Mesenchymal stem cell (in vitro differentiated cells and primary cell): ENCODE results near the gene ALDH6A1.

Experiments
- DNase-seq: peaks from one replicate; pipeline ENCODE4 v3.0.0-alpha.2; 2013
- H2AFZ ChIP-seq: one replicate; pipeline ENCODE4 v1.6.1; 2013; ENCODE audit warnings: low read depth, mild to moderate bottlenecking, control low read depth, inconsistent platforms, low read length, moderate library complexity
- H2AK5ac ChIP-seq: 2 replicates; pipeline ENCODE4 v1.6.1; 2013; ENCODE audit warnings: low read length, moderate library complexity, mild to moderate bottlenecking, inconsistent platforms; ENCODE audit not compliant: severe bottlenecking
- H2BK120ac ChIP-seq: one replicate; pipeline ENCODE4 v1.6.1; 2013; ENCODE audit warnings: low read depth, mild to moderate bottlenecking, inconsistent platforms, low read length, moderate library complexity
- H2BK12ac ChIP-seq, 2 experiments: one replicate each; pipeline ENCODE4 v1.6.1; 2013; ENCODE audit warnings: inconsistent platforms in 2 of 2, low read length in 2 of 2, mild to moderate bottlenecking in 2 of 2, moderate library complexity in 2 of 2, control low read depth in 1 of 2
- H2BK15ac ChIP-seq: one replicate; pipeline ENCODE4 v1.6.1; 2013; ENCODE audit warnings: mild to moderate bottlenecking, low read depth, inconsistent platforms; ENCODE audit not compliant: poor library complexity, severe bottlenecking
- H2BK5ac ChIP-seq: 2 replicates; pipeline ENCODE4 v1.6.1; 2013; ENCODE audit warnings: low read depth, mild to moderate bottlenecking, low read length, control low read depth, inconsistent platforms; ENCODE audit not compliant: poor library complexity, severe bottlenecking
- H3K14ac ChIP-seq, 2 experiments: one replicate each; pipeline ENCODE4 v1.6.1; 2013; ENCODE audit warnings: inconsistent platforms in 2 of 2, low read length in 2 of 2, control low read depth in 1 of 2, mild to moderate bottlenecking in 1 of 2, moderate library complexity in 1 of 2
- H3K18ac ChIP-seq, 2 experiments: one replicate each; pipeline ENCODE4 v1.6.1; 2013; ENCODE audit warnings: inconsistent platforms in 2 of 2, low read length in 2 of 2, control low read depth in 1 of 2, low read depth in 1 of 2, mild to moderate bottlenecking in 1 of 2
- H3K23ac ChIP-seq, 2 experiments: one replicate each; pipeline ENCODE4 v1.6.1; 2013; ENCODE audit warnings: inconsistent platforms in 2 of 2, low read length in 2 of 2, mild to moderate bottlenecking in 2 of 2, moderate library complexity in 2 of 2, control low read depth in 1 of 2
- H3K27ac ChIP-seq: 2 replicates; pipeline ENCODE4 v1.5.1; 2013; ENCODE audit warnings: mild to moderate bottlenecking, moderate library complexity, low read length, control low read depth, inconsistent platforms; ENCODE audit not compliant: poor library complexity, severe bottlenecking
- H3K27me3 ChIP-seq, 2 experiments: 2 replicates each; pipeline versions ENCODE4 v1.6.1 to v1.7.0; 2013; ENCODE audit warnings: low read length in 2 of 2, mild to moderate bottlenecking in 2 of 2, moderate library complexity in 2 of 2, control low read depth in 1 of 2, inconsistent platforms in 1 of 2; ENCODE audit not compliant: control insufficient read depth in 1 of 2, insufficient read depth in 1 of 2
- H3K36me3 ChIP-seq, 2 experiments: 2 replicates each; pipeline versions ENCODE4 v1.6.1 to v1.7.0; 2013; ENCODE audit warnings: low read length in 2 of 2, control low read depth in 1 of 2, inconsistent platforms in 1 of 2, low read depth in 1 of 2, mild to moderate bottlenecking in 1 of 2; ENCODE audit not compliant: insufficient read depth in 2 of 2, control insufficient read depth in 1 of 2
- H3K4ac ChIP-seq, 2 experiments: one replicate each; pipeline ENCODE4 v1.6.1; 2013; ENCODE audit warnings: inconsistent platforms in 2 of 2, low read length in 2 of 2, mild to moderate bottlenecking in 2 of 2, moderate library complexity in 2 of 2, control low read depth in 1 of 2, low read depth in 1 of 2
- H3K4me1 ChIP-seq: 2 replicates; pipeline ENCODE4 v1.6.1; 2013; ENCODE audit warnings: low read depth, low read length, control low read depth; ENCODE audit not compliant: control insufficient read depth, insufficient read depth
- H3K4me2 ChIP-seq: 2 replicates; pipeline ENCODE4 v1.6.1; 2013; ENCODE audit warnings: low read length, mild to moderate bottlenecking, inconsistent platforms; ENCODE audit not compliant: poor library complexity, severe bottlenecking
- H3K4me3 ChIP-seq, 2 experiments: 2 replicates each; pipeline versions ENCODE4 v1.5.1 to v1.7.0; 2013; ENCODE audit warnings: low read length in 2 of 2, mild to moderate bottlenecking in 2 of 2, control low read depth in 1 of 2, low read depth in 1 of 2; ENCODE audit not compliant: insufficient read depth in 1 of 2
- H3K79me1 ChIP-seq: replicated peaks from 2 replicates; pipeline ENCODE4 v1.6.1; 2013; ENCODE audit warnings: mild to moderate bottlenecking, control low read depth, low read length, inconsistent platforms; ENCODE audit not compliant: poor library complexity, severe bottlenecking
- H3K9ac ChIP-seq: 2 replicates; pipeline ENCODE4 v1.7.0; 2013; ENCODE audit warnings: mild to moderate bottlenecking, low read length, moderate library complexity
- H3K9me3 ChIP-seq: 2 replicates; pipeline ENCODE4 v1.7.0; 2013; ENCODE audit warnings: mild to moderate bottlenecking, low read length; ENCODE audit not compliant: control insufficient read depth
- H4K8ac ChIP-seq: one replicate; pipeline ENCODE4 v1.6.1; 2013; ENCODE audit warnings: inconsistent platforms, mild to moderate bottlenecking, low read length, moderate library complexity
- H4K91ac ChIP-seq: one replicate; pipeline ENCODE4 v1.6.1; 2013; ENCODE audit warnings: mild to moderate bottlenecking, low read length, inconsistent platforms
- WGBS: methylation state at CpG from one replicate; pipeline ENCODE4 v1.1.7; 2013; ENCODE audit warnings: mixed read lengths; 5-methylcytosine and 5-hydroxymethylcytosine counted together

Gene ALDH6A1

DNA sequence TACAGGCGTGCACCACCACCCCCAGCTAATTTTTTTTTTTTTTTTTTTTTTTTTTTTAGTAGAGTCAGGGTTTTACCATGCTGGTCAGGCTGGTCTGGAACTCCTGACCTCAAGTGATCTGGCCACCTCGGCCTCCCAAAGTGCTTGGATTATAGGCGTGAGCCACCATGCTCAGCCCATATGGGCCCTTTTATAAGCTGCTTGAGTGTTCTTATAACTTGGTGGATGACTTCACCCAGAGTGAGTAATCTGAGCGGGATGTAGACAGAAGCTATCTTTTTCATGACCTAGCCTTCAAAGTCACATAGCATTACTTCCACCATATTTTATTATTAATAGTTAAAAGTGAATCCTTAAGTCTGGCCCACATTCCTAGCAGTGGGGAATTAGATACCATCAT is 48.7 kb downstream of the ALDH6A1 start:
- Histone ChIP-seq H3K9ac (no peak overlapping the region), H3K4me2 (no peak overlapping the region), H3K4me3 (no peak overlapping the region), H3K14ac (no peak overlapping the region), H3K4ac (no peak overlapping the region), H2BK12ac (no peak overlapping the region), H3K79me1 (no peaks in the 10 kb centered on the region), H2AK5ac (no peak overlapping the region), H3K4me1 (peaks cover 1% of the 10 kb centered on the region), H3K27me3 (no peaks in the 10 kb centered on the region), H3K9me3 (no peaks in the 10 kb centered on the region), H3K18ac (no peak overlapping the region), H2BK5ac (no peak overlapping the region), H4K91ac (no peak overlapping the region), H3K36me3 (peaks cover 0 to 16% of the 10 kb centered on the region in 2 experiments), H3K23ac (no peak overlapping the region), H2BK15ac (no peak overlapping the region), H4K8ac (no peak overlapping the region), H2AFZ (no peak overlapping the region), H3K27ac (no peak overlapping the region), H2BK120ac (no peak overlapping the region)
- WGBS, result 89% methylated on average over 2 of the region's 4 CpGs
- peak; percentile 33 for DNase-seq

DNA sequence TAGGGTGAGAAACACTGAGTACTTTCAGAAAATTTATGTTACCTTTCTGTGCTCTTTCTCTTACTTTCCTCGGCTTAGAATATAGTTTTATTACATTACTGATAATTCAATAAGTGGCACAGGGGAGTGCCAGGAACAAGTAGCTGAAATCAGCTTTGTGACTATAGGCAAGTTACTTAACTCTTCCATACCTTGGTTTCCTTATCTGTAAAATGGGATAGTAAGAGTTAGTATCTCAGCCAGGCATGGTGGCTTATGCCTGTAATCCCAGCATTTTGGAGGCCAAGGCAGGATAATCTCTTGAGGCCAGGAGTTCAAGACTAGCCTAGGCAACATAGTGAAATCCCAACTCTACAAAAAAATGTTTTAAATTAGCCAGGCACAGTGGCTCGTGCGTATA is 49.7 kb downstream of the ALDH6A1 start:
- no peak overlapping the region for H3K4me2 ChIP-seq
- no peak overlapping the region for H3K9ac ChIP-seq
- H3K23ac ChIP-seq, result no peak overlapping the region
- H2BK5ac ChIP-seq, result no peak overlapping the region
- DNase-seq, result no peak
- H3K27ac ChIP-seq, result no peak overlapping the region
- peaks cover 1% of the 10 kb centered on the region for H3K4me1 ChIP-seq
- H3K18ac ChIP-seq, result no peak overlapping the region
- no peak overlapping the region for H3K14ac ChIP-seq
- no peaks in the 10 kb centered on the region for H3K27me3 ChIP-seq
- no peak overlapping the region for H3K4ac ChIP-seq
- peaks cover 0 to 13% of the 10 kb centered on the region in 2 experiments for H3K36me3 ChIP-seq
- no peaks in the 10 kb centered on the region for H3K9me3 ChIP-seq
- 65% methylated on average over 2 of the region's 3 CpGs for WGBS
- no peak overlapping the region for H2BK12ac ChIP-seq
- no peak overlapping the region for H2AFZ ChIP-seq
- no peak overlapping the region for H2BK15ac ChIP-seq
- no peak overlapping the region for H3K4me3 ChIP-seq
- no peak overlapping the region for H4K8ac ChIP-seq
- H3K79me1 ChIP-seq, result no peaks in the 10 kb centered on the region
- H2AK5ac ChIP-seq, result no peak overlapping the region
- H2BK120ac ChIP-seq, result no peak overlapping the region
- H4K91ac ChIP-seq, result no peak overlapping the region

DNA sequence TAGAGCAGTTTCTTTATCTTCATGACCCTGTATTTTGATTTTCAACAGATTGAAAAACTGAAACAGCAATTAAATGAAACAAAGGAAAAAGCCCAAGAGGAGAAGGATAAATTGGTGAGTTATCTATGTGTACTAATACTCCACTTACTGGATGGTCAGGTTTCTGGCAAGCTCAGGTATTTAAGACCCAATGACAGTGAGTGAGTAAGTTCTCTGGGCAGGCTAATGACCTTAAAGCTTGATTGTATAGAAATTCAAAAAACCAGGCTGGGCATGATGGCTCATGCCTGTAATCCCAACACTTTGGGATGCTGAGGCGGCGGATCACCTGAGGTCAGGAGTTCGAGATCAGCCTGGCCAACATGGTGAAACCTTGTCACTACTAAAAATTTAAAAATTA is 55.1 kb downstream of the ALDH6A1 start:
- Histone ChIP-seq H2AK5ac (no peak overlapping the region), H4K8ac (no peak overlapping the region), H3K9ac (no peak overlapping the region), H3K14ac (no peak overlapping the region), H2BK15ac (no peak overlapping the region), H2AFZ (no peak overlapping the region), H3K36me3 (peaks cover 0 to 6% of the 10 kb centered on the region in 2 experiments), H3K27ac (no peak overlapping the region), H3K9me3 (no peaks in the 10 kb centered on the region), H3K27me3 (no peaks in the 10 kb centered on the region), H2BK12ac (no peak overlapping the region), H3K4me2 (no peak overlapping the region), H3K23ac (no peak overlapping the region), H3K4me1 (no peaks in the 10 kb centered on the region), H3K4ac (no peak overlapping the region), H3K4me3 (no peak overlapping the region), H3K18ac (no peak overlapping the region), H2BK5ac (no peak overlapping the region), H3K79me1 (no peaks in the 10 kb centered on the region), H4K91ac (no peak overlapping the region), H2BK120ac (no peak overlapping the region)
- DNase-seq, result no peak
- 96% methylated on average over 3 of the region's 3 CpGs for WGBS

DNA sequence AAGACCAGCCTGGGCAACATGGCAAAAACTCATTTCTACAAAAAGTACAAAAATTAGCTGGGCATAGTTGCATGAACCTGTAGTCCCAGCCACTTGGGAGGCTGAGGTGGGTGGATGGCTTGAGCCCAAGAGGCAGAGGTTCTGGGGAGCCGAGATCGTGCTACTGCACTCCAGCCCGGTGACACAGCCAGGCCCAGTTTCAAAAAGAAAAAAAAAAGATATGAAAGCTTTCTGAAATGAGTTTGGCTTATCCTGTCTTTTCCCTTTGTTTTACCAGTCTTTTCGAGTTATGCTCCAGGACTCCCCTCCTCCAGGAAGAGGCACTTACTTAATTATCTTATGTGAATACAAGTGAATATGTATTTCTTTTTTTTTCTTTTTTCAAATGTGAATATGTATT is 61.9 kb downstream of the ALDH6A1 start:
- H2BK5ac ChIP-seq, result no peak overlapping the region
- H3K18ac ChIP-seq, result no peak overlapping the region
- H3K4me3 ChIP-seq, result no peak overlapping the region
- 97% methylated on average over 3 of the region's 4 CpGs for WGBS
- H3K4me2 ChIP-seq, result no peak overlapping the region
- H2BK12ac ChIP-seq, result no peak overlapping the region
- H3K9me3 ChIP-seq, result no peaks in the 10 kb centered on the region
- H3K27ac ChIP-seq, result no peak overlapping the region
- H3K4me1 ChIP-seq, result peaks cover 4% of the 10 kb centered on the region
- no peak overlapping the region for H3K4ac ChIP-seq
- H3K9ac ChIP-seq, result no peak overlapping the region
- no peak overlapping the region for H3K23ac ChIP-seq
- no peak overlapping the region for H4K8ac ChIP-seq
- no peak overlapping the region for H2AFZ ChIP-seq
- no peaks in the 10 kb centered on the region for H3K36me3 ChIP-seq
- no peak overlapping the region for H2BK120ac ChIP-seq
- H4K91ac ChIP-seq, result no peak overlapping the region
- no peak overlapping the region for H3K14ac ChIP-seq
- no peaks in the 10 kb centered on the region for H3K27me3 ChIP-seq
- H3K79me1 ChIP-seq, result peaks cover 3% of the 10 kb centered on the region
- H2BK15ac ChIP-seq, result no peak overlapping the region
- no peak for DNase-seq
- no peak overlapping the region for H2AK5ac ChIP-seq
